Ammon's horn (tissue), 1 donor: ENCODE measurements around the gene TRAM2.

ENCODE experiments used
- DNase-seq: peaks from one replicate; pipeline ENCODE4 v3.0.0-alpha.2; 2016; ENCODE audit warnings: low spot score

Gene TRAM2

GRCh38 chr6:52527436-52527835, 49.4 kb downstream of the TRAM2 start:
- no peak for DNase-seq

- DNase-seq = no peak
These were observed 50.2 kb downstream of the TRAM2 start for GRCh38 chr6:52526634-52527033.

GRCh38 chr6:52524918-52525317, 51.9 kb downstream of the TRAM2 start:
- DNase-seq = no peak

- no peak for DNase-seq
These were observed 53.3 kb downstream of the TRAM2 start for GRCh38 chr6:52523378-52524142.

- DNase-seq = no peak
These were observed 54.2 kb downstream of the TRAM2 start for GRCh38 chr6:52522655-52523054.

GRCh38 chr6:52522151-52522626, 54.7 kb downstream of the TRAM2 start:
- no peak for DNase-seq

- no peak for DNase-seq
These were observed 57.2 kb downstream of the TRAM2 start for GRCh38 chr6:52519618-52520017.

GRCh38 chr6:52518279-52518945, 58.4 kb downstream of the TRAM2 start:
- no peak for DNase-seq

- DNase-seq = peak; percentile 82
These were observed 59.2 kb downstream of the TRAM2 start for GRCh38 chr6:52517502-52518278.

- DNase-seq = no peak
These were observed 59.9 kb downstream of the TRAM2 start for GRCh38 chr6:52516943-52517342.

- no peak for DNase-seq
These were observed 60.6 kb downstream of the TRAM2 start for GRCh38 chr6:52516269-52516668.

- no peak for DNase-seq
These were observed 61.5 kb downstream of the TRAM2 start for GRCh38 chr6:52515219-52515960.

GRCh38 chr6:52514514-52514913, 62.3 kb downstream of the TRAM2 start:
- no peak for DNase-seq

- DNase-seq = no peak
These were observed 63.0 kb downstream of the TRAM2 start for GRCh38 chr6:52513896-52514295.

- DNase-seq = no peak
These were observed 63.4 kb downstream of the TRAM2 start for GRCh38 chr6:52513464-52513863.

GRCh38 chr6:52512199-52512598, 64.7 kb downstream of the TRAM2 start:
- DNase-seq = no peak

- no peak for DNase-seq
These were observed 65.2 kb downstream of the TRAM2 start for GRCh38 chr6:52511572-52512151.

GRCh38 chr6:52511163-52511562, 65.7 kb downstream of the TRAM2 start:
- no peak for DNase-seq

GRCh38 chr6:52510213-52510562, 66.7 kb downstream of the TRAM2 start:
- DNase-seq = no peak

GRCh38 chr6:52509281-52510212, 67.3 kb downstream of the TRAM2 start:
- DNase-seq = no peak
